IMR-90 (cell line): ENCODE results near the gene HOXC12. TPM values are rescaled to one million over a fixed set of nuclear protein-coding genes. Genes with fewer than 3 reads are reported as not detected.

Experiments
- ATAC-seq: fragments of 200-7000 bp; cut with Tn5 transposase; 2 replicates; pipeline ENCODE4 v1.9.1; 2020; ENCODE audit warnings: low read depth, mild to moderate bottlenecking, moderate library complexity
- BruUV-seq: library from RNA; stranded (reverse); fragments of 400-500 nt; replicated peaks from 2 replicates; lab custom pipeline; 2021; lab: Mats Ljungman, UMichigan
- CTCF ChIA-PET: fragments of 300-600 bp; formaldehyde crosslinking; extraction: SDS; loops from one replicate; lab custom pipeline; 2021; ENCODE audit warnings: antibody characterized with exemption; lab: Yijun Ruan, JAX
- POLR2A ChIA-PET: fragments of 300-600 bp; sonication (Branson Sonifier 250); formaldehyde crosslinking; loops from one replicate; lab custom pipeline; 2022; ENCODE audit warnings: antibody characterized with exemption; ENCODE audit not compliant: unreplicated experiment; lab: Charles Lee
- DNase-seq: peaks from one replicate; pipeline ENCODE4 v3.0.0; 2013
- H2AFZ ChIP-seq: replicated peaks from 2 replicates; pipeline ENCODE3; 2013; ENCODE audit warnings: low read length, mild to moderate bottlenecking; ENCODE audit not compliant: poor library complexity
- H2AK5ac ChIP-seq: 2 replicates; pipeline ENCODE4 v1.6.1; 2013; ENCODE audit warnings: low read depth, low read length, inconsistent platforms
- H2AK9ac ChIP-seq: replicated peaks from 2 replicates; pipeline ENCODE3; 2013; ENCODE audit warnings: mild to moderate bottlenecking, low read depth, low read length, moderate library complexity; ENCODE audit not compliant: poor library complexity
- H2BK120ac ChIP-seq: 2 replicates; pipeline ENCODE4 v1.6.1; 2013; ENCODE audit warnings: low read depth, low read length, inconsistent platforms
- H2BK15ac ChIP-seq: 3 replicates; pipeline ENCODE4 v1.6.1; 2013; ENCODE audit warnings: low read depth, low read length, inconsistent platforms
- H2BK20ac ChIP-seq: 2 replicates; pipeline ENCODE4 v1.6.1; 2013; ENCODE audit warnings: low read depth, mild to moderate bottlenecking, inconsistent platforms, low read length, moderate library complexity
- H2BK5ac ChIP-seq: 2 replicates; pipeline ENCODE4 v1.6.1; 2013; ENCODE audit warnings: mild to moderate bottlenecking, low read depth, low read length, inconsistent platforms; ENCODE audit not compliant: poor library complexity, severe bottlenecking
- H3K14ac ChIP-seq: replicated peaks from 2 replicates; pipeline ENCODE4 v1.6.1; 2013; ENCODE audit warnings: low read depth, low read length, inconsistent platforms
- H3K18ac ChIP-seq: 2 replicates; pipeline ENCODE4 v1.6.1; 2013; ENCODE audit warnings: low read depth, low read length, control low read depth
- H3K23ac ChIP-seq: 2 replicates; pipeline ENCODE4 v1.6.1; 2013; ENCODE audit warnings: low read depth, low read length, inconsistent platforms
- H3K27ac ChIP-seq: 2 replicates; pipeline ENCODE4 v1.5.1; 2013; ENCODE audit warnings: mild to moderate bottlenecking, control low read depth, low read length; ENCODE audit not compliant: insufficient read depth
- H3K27me3 ChIP-seq: 2 replicates; pipeline ENCODE4 v1.6.1; 2013; ENCODE audit warnings: low read length; ENCODE audit not compliant: control insufficient read depth, insufficient read depth
- H3K36me3 ChIP-seq: 2 replicates; pipeline ENCODE4 v1.6.1; 2013; ENCODE audit warnings: low read length, mixed read lengths; ENCODE audit not compliant: control insufficient read depth, insufficient read depth
- H3K4ac ChIP-seq: 2 replicates; pipeline ENCODE4 v1.6.1; 2013; ENCODE audit warnings: low read depth, low read length, inconsistent platforms
- H3K4me1 ChIP-seq: 2 replicates; pipeline ENCODE4 v1.6.1; 2013; ENCODE audit warnings: low read length, mixed read lengths; ENCODE audit not compliant: control insufficient read depth, insufficient read depth
- H3K4me2 ChIP-seq: 2 replicates; pipeline ENCODE4 v1.6.1; 2013; ENCODE audit warnings: low read depth, mild to moderate bottlenecking, control low read depth, low read length, moderate library complexity
- H3K4me3 ChIP-seq: 2 replicates; pipeline ENCODE4 v1.5.1; 2013; ENCODE audit warnings: low read depth, mild to moderate bottlenecking, control low read depth, low read length, moderate library complexity; ENCODE audit not compliant: insufficient read depth
- H3K56ac ChIP-seq: 2 replicates; pipeline ENCODE4 v1.6.1; 2013; ENCODE audit warnings: low read length, inconsistent platforms; ENCODE audit not compliant: insufficient read depth; ENCODE audit errors: extremely low read depth
- H3K79me1 ChIP-seq, 2 experiments: 2 replicates each; pipeline ENCODE4 v1.6.1; 2013; ENCODE audit warnings: low read length in 2 of 2, inconsistent platforms in 1 of 2, low read depth in 1 of 2
- H3K9ac ChIP-seq: 2 replicates; pipeline ENCODE4 v1.6.1; 2013; ENCODE audit warnings: low read depth, low read length, control low read depth
- H3K9me1 ChIP-seq: 2 replicates; pipeline ENCODE4 v1.6.1; 2013; ENCODE audit warnings: low read length, inconsistent platforms; ENCODE audit not compliant: insufficient read depth
- H3K9me3 ChIP-seq: 2 replicates; pipeline ENCODE4 v1.6.1; 2013; ENCODE audit warnings: low read length; ENCODE audit not compliant: control insufficient read depth, insufficient read depth
- H4K20me1 ChIP-seq: 2 replicates; pipeline ENCODE4 v1.6.1; 2013; ENCODE audit warnings: low read length, inconsistent platforms; ENCODE audit not compliant: insufficient read depth
- H4K5ac ChIP-seq: 2 replicates; pipeline ENCODE4 v1.6.1; 2013; ENCODE audit warnings: mild to moderate bottlenecking, low read depth, low read length, control low read depth
- H4K8ac ChIP-seq, 2 experiments: 2 replicates each; pipeline ENCODE4 v1.6.1; 2013; ENCODE audit warnings: low read depth in 2 of 2, low read length in 2 of 2, control low read depth in 1 of 2, inconsistent platforms in 1 of 2
- H4K91ac ChIP-seq: 2 replicates; pipeline ENCODE4 v1.6.1; 2013; ENCODE audit warnings: low read depth, low read length, inconsistent platforms; ENCODE audit not compliant: insufficient read depth
- BHLHE40 ChIP-seq: fragments of 150-350 bp; IDR thresholded peaks from 2 replicates; pipeline ENCODE4 v1.6.1; 2016; ENCODE audit warnings: mild to moderate bottlenecking, low read depth, low read length
- CEBPB ChIP-seq: IDR thresholded peaks from 2 replicates; pipeline ENCODE4 v1.6.1; 2012; ENCODE audit warnings: low read depth, low read length, improper control_type of control experiment
- CHD1 ChIP-seq: IDR thresholded peaks from 2 replicates; pipeline ENCODE4 v1.6.1; 2012; ENCODE audit warnings: low read depth, low read length, improper control_type of control experiment
- FOS ChIP-seq: fragments of 150-350 bp; IDR thresholded peaks from 2 replicates; pipeline ENCODE4 v1.6.1; 2016; ENCODE audit warnings: low read depth, low read length
- MAFK ChIP-seq: IDR thresholded peaks from 2 replicates; pipeline ENCODE4 v1.6.1; 2012; ENCODE audit warnings: low read depth, low read length, improper control_type of control experiment
- MAZ ChIP-seq: IDR thresholded peaks from 2 replicates; pipeline ENCODE4 v1.6.1; 2012; ENCODE audit warnings: low read depth, mild to moderate bottlenecking, low read length, improper control_type of control experiment, moderate library complexity, borderline replicate concordance
- MXI1 ChIP-seq: IDR thresholded peaks from 2 replicates; pipeline ENCODE4 v1.6.1; 2012; ENCODE audit warnings: low read depth, mild to moderate bottlenecking, low read length, moderate library complexity, borderline replicate concordance
- NFE2L2 ChIP-seq: fragments of 150-350 bp; IDR thresholded peaks from 2 replicates; pipeline ENCODE4 v1.6.1; 2016; ENCODE audit warnings: low read depth, mild to moderate bottlenecking, low read length
- POLR2A ChIP-seq: IDR thresholded peaks from 2 replicates; pipeline ENCODE4 v1.6.1; 2012; ENCODE audit warnings: mild to moderate bottlenecking, low read depth, low read length
- RAD21 ChIP-seq: IDR thresholded peaks from 2 replicates; pipeline ENCODE4 v1.6.1; 2012; ENCODE audit warnings: low read length, improper control_type of control experiment
- RFX5 ChIP-seq: IDR thresholded peaks from 2 replicates; pipeline ENCODE4 v1.8.0; 2012; ENCODE audit warnings: low read depth, mild to moderate bottlenecking, low read length, moderate library complexity
- SMC3 ChIP-seq: fragments of 150-350 bp; IDR thresholded peaks from 2 replicates; pipeline ENCODE4 v1.6.1; 2016; ENCODE audit warnings: low read depth, mild to moderate bottlenecking, antibody characterized with exemption, low read length, moderate library complexity
- WGBS, 2 experiments: methylation state at CpG; one replicate each; pipeline versions ENCODE4 v1.1.5 to v1.1.7; 2013; ENCODE audit warnings: missing lambda C conversion rate in 2 of 2; ENCODE audit not compliant: insufficient read length in 1 of 2; ENCODE audit errors: extremely low coverage in 2 of 2; 5-methylcytosine and 5-hydroxymethylcytosine counted together
- dilution Hi-C: fragments of 300-500 bp; cut with HindIII; formaldehyde crosslinking; loops from one replicate; pipeline ENCODE4 v1.14.3; 2018; ENCODE audit warnings: low sequenced_read_pairs; ENCODE audit not compliant: unreplicated experiment
- in situ Hi-C: fragments of 300-500 bp; cut with MboI; formaldehyde crosslinking; loops from 3 replicates; pipeline ENCODE4 v1.14.3; 2019; ENCODE audit warnings: low sequenced_read_pairs, inconsistent platforms, mixed read lengths
- intact Hi-C: fragments of 100-400 bp; cut with micrococcal nuclease; formaldehyde crosslinking; loops from 2 replicates; pipeline ENCODE4 v1.10.0; 2022
- polyA plus RNA-seq, 3 experiments: library from polyadenylated mRNA; depleted of rRNA; stranded (reverse); fragments of >200 nt; gene quantifications; 2 replicates each; pipeline ENCODE4 v1.2.3, GENCODE V29; 2012; ENCODE audit warnings: low replicate concordance in 1 of 3
- total RNA-seq: library from RNA; depleted of rRNA; stranded (reverse); fragments of >200 nt; gene quantifications from 2 replicates; pipeline ENCODE4 v1.2.3, GENCODE V29; 2012
- TF ChIP-seq, protein P1 (sequence below): conservative IDR thresholded peaks from 2 replicates; pipeline ENCODE4 v1.5.1; 2012; ENCODE audit warnings: mild to moderate bottlenecking, low read depth, low read length, improper control_type of control experiment
- TF ChIP-seq, protein P2 (sequence below): fragments of 150-350 bp; IDR thresholded peaks from 2 replicates; pipeline ENCODE4 v1.6.1; 2016; ENCODE audit warnings: low read depth, mild to moderate bottlenecking, low read length, moderate library complexity, borderline replicate concordance

HOXC12 gene
- total and polyA plus RNA-seq, 2 of the 4 experiments (the other 2 are of a cell fraction), result not detected

DNA sequence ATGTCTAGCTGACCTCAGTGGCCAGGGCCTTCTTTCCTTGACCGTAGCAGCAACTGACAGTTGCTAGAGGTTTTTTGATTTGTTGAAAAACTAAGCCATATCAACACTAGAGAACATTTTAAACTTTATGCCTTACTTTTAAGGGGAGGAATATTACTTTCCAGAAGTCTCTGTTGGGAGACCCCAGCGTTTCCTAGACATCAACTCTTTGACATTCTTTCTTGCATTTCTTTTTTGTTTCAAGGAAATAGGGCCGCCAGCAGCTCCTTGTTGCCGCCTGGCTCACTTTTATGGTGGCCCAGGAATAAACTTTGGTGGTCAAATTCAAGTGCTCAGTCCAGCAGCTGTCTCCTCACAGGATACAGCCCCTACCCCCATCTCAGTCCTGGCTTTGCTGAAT, 15.7 kb downstream of the HOXC12 start:
- ChIA-PET POLR2A (no interaction called here), CTCF (no interaction called here)
- Histone ChIP-seq H4K5ac (no peak overlapping the region), H3K27ac (no peak overlapping the region), H3K23ac (no peak overlapping the region), H2BK5ac (no peak overlapping the region), H3K79me1 (no peaks in the 10 kb centered on the region), H4K20me1 (no peaks in the 10 kb centered on the region), H3K9ac (no peak overlapping the region), H4K91ac (no peak overlapping the region), H3K9me3 (peaks cover 12% of the 10 kb centered on the region), H3K18ac (no peak overlapping the region), H2BK20ac (no peak overlapping the region), H2AK9ac (no peak overlapping the region), H2AFZ (no peak overlapping the region), H2AK5ac (no peak overlapping the region), H2BK15ac (no peak overlapping the region), H3K36me3 (no peaks in the 10 kb centered on the region), H3K4ac (no peak overlapping the region), H4K8ac (no peak overlapping the region), H3K14ac (no peak overlapping the region), H3K56ac (no peak overlapping the region), H3K4me1 (peaks cover 2% of the 10 kb centered on the region; the same call in 1 of the 2 replicates), H3K4me2 (no peak overlapping the region), H2BK120ac (no peak overlapping the region), H3K9me1 (no peaks in the 10 kb centered on the region), H3K4me3 (no peak overlapping the region), H3K27me3 (peaks cover 99% of the 10 kb centered on the region)
- no peak for DNase-seq
- ATAC-seq, result no peak
- TF ChIP-seq CHD1 (no peak), MAZ (no peak), MAFK (no peak), POLR2A (no peak), NFE2L2 (no peak), CEBPB (no peak), RFX5 (no peak), SMC3 (no peak), BHLHE40 (no peak), RAD21 (no peak), MXI1 (no peak), FOS (no peak)
- TF ChIP-seq, protein P1, sequence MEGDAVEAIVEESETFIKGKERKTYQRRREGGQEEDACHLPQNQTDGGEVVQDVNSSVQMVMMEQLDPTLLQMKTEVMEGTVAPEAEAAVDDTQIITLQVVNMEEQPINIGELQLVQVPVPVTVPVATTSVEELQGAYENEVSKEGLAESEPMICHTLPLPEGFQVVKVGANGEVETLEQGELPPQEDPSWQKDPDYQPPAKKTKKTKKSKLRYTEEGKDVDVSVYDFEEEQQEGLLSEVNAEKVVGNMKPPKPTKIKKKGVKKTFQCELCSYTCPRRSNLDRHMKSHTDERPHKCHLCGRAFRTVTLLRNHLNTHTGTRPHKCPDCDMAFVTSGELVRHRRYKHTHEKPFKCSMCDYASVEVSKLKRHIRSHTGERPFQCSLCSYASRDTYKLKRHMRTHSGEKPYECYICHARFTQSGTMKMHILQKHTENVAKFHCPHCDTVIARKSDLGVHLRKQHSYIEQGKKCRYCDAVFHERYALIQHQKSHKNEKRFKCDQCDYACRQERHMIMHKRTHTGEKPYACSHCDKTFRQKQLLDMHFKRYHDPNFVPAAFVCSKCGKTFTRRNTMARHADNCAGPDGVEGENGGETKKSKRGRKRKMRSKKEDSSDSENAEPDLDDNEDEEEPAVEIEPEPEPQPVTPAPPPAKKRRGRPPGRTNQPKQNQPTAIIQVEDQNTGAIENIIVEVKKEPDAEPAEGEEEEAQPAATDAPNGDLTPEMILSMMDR, result no peak
- TF ChIP-seq, protein P2, sequence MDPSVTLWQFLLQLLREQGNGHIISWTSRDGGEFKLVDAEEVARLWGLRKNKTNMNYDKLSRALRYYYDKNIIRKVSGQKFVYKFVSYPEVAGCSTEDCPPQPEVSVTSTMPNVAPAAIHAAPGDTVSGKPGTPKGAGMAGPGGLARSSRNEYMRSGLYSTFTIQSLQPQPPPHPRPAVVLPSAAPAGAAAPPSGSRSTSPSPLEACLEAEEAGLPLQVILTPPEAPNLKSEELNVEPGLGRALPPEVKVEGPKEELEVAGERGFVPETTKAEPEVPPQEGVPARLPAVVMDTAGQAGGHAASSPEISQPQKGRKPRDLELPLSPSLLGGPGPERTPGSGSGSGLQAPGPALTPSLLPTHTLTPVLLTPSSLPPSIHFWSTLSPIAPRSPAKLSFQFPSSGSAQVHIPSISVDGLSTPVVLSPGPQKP, result no peak
- no CpG with 5 or more reads among the region's 4 CpGs for WGBS, 2 experiments
- dilution Hi-C loops, result no loop called here
- intact Hi-C loops, result no loop called here
- in situ Hi-C loops, result no loop called here
- BruUV-seq, result no TSS peak
